Endometrial microvascular endothelial cells (primary cell): ENCODE results near the gene NAE1. TPM values are rescaled to one million over a fixed set of nuclear protein-coding genes. Genes with fewer than 3 reads are reported as not detected.
"Not testable (repeated sequence)": the region's sequence is repeated elsewhere in the genome, so short reads cannot be mapped to it uniquely, and the experiment has no call there.

Source experiments
- in situ Hi-C: cut with HindIII; loops from 2 replicates; pipeline ENCODE4 v1.10.0; 2017; ENCODE audit warnings: low sequenced_read_pairs, low pct_unique_long_range_greater_than_20kb; ENCODE audit errors: inconsistent ontology term
- total RNA-seq: library from RNA; depleted of rRNA; stranded (reverse); fragments of >200 nt; gene quantifications from one replicate; pipeline ENCODE4 v1.2.3, GENCODE V29; 2015; ENCODE audit errors: inconsistent ontology term

The NAE1 gene
- total RNA-seq, 1 donor from 2014 or later: 70.8 TPM

DNA sequence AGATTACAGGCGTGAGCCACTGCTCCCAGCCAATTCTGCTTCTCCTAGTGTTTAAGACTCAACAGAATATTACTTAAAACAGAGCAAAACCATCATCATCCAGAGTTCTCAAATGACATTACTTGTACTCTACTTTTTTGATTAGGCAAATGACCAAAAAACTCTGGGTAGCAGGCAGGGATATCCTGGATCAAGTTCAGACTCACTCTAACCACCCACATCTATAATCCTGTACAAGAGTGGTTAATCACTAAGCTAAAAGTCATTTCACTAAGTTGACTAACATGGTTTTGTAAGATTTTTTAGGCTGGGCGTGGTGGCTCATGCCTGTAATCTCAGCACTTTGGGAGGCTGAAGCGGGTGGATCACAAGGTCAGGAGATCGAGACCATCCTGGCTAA, 6.8 kb downstream of the NAE1 start:
- in situ Hi-C loops: no loop called here

DNA sequence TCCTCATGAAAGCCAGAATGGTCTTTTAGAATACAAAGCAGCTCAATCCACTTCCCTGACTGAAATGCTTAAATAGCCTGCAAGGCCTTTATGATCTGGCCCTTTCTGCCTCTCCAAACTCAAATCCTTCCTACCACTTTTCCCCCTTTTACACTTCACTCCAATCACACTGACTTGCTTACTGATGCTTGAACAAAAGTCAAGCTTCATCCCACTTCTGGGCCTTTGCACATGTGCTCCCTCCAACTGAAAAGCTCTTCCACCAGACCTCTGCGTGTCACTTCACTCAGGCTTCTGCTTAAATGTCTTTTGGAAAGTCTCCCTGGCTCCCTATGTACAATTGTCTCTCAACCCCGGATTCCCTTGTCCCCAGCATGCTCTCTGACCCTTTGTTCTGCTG, 16.0 kb downstream of the NAE1 start:
- in situ Hi-C loops: no loop called here

DNA sequence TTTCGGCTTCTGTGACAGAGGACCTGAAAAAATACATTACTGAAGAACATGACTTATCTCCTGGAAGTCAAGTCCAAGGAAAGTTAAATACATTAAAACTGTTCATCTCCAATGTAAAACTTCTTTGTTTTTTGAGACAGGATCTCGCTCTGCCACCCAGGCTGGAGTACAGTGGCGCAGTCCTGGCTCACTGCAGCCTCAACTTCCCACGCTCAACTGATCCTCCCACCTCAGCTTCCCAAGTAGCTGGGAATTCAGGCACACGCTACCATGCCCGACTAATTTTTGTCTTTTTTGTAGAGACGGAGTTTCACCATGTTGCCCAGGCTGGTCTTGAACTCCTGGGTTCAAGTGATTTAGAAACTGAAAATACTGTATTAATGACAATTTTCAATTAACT, 19.7 kb downstream of the NAE1 start:
- in situ Hi-C loops: no loop called here

DNA sequence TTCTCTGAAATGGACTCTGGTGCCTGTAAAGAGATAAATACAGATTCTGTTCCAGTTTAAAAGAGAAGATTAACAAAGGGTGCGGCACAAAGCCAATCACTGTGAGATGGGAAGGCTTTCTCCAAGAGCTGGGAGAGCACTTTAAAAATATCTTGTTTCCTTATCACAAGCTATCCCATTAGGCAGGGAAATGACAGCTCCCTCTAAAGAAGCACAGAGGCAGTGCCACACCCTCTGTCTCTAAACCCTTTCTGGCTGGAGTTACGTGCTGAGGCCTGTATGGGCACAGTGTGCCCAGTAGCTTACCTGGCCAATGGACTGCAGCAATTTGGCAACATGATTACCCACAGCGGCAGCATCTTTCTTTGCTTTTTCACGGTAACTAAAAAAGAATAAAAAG, 20.4 kb downstream of the NAE1 start:
- in situ Hi-C loops: no loop called here

DNA sequence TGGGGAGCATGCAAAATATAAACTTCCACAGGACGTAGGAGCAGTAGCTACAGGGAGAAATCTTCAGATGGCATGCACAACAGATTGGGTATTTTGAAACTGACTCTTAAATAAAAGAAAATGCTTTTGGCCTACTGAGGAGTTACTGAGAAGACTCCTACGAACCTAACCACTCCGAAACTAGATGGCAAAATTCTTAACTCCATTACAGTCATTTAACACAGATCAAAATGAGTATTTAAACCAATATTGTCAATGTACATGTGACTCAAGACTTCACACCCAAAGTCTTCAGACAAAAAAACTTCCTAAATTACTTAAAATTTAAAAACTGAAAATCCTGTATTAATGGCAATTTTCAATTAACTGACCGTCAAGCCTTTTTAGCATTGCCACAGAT, 21.0 kb downstream of the NAE1 start:
- in situ Hi-C loops: no loop called here

DNA sequence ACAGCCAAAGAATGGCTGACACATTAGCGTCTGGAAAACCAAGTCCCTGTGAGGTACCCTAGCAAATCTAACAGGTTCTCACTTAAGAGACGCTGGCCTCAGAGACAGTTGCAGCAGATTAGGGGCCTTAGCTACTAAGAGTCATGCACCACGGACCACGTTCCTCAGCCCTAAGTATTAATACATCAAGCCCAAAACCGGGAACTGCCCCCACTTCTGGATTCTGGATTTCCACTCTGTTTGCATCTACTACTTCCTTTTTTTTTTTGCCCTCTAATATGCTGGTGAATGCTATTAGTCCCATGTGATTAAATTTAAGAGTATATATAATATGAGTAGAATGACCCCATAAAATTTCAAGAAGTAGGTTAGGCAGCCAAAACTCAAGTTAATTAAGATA, 28.6 kb downstream of the NAE1 start:
- in situ Hi-C loops: no loop called here

DNA sequence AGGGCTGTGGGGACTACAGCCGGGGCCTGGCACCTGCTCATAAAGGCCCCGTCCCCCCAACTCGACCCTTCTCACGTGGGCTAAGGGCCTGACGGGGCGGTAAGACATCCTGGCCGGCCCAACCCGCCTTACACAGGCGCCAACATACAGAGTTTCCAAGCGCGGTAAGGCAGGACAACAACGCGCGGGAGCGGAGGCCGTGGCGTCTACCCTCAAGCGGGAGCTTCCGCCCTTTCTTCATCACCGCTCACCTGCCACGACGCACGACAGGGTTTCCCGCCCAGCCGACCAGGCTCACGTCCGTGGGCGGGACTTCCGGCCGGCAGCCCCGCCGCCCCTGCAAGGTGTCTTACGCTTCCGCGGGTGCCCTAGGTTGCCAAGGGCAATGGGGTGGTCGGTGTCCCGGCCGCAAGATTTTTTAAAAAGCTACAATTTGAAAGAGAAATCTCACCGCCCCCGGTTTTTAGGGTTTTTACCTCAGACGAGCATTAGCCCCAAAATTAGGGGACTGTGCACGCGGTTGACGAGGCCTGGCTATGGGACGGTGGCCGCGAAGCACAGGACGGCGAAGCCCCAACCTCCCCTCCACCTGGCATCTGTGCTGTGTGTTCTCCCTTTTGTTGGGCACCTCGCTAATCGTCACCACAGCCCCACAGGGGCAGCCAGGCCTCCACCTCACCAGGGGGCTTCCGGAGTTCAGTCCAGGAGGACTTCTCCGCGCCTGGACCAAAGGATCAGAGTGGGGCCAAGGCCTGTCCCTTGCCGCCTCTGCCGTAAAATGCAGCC, 29.3 kb downstream of the NAE1 start, which contains the start of gene TERB1:
Gene TERB1, minus strand, starts transcription at position 265 of the 786 bp plus-strand sequence. CDS start 4,786 bp downstream, outside the sequence.
- in situ Hi-C loops: no loop called here

DNA sequence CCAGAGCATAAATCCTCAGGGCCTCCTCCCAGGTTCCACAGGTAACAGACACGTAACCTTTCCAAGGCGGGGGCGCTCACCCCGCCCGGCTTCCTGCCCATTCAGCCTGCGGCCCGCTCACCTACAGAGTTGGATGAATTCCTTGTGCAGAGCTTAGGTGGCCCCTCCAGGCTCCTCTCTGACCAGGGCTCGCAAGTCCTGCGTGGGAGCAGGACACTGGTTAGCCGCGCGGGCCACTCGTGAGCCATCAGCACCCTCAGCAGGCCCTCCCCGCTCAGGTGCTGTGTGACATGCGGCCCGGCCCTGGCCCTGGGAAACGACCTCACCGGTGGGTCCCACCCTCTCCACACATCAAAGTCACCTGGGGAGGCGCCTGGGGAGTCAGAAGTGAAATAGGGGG, 29.9 kb downstream of the NAE1 start:
- in situ Hi-C loops: no loop called here

DNA sequence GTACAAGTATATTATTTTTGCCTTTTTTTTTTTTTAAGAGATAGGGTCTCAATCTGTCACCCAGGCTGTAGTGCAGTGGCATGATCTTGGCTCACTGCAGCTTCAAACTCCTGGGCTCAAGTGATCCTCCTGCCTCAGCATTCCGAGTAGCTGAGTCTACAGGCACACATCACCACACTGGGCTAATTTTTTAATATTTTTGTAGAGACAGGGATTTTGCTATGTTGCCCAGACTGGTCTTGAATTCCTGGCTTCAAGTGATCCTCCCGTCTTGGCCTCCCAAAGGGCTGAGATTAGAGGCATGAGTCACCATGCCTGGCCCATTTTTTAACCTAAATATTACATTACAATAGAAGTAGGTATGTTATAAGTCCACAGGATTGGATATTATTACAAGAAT, 32.6 kb downstream of the NAE1 start:
- in situ Hi-C loops: no loop called here

DNA sequence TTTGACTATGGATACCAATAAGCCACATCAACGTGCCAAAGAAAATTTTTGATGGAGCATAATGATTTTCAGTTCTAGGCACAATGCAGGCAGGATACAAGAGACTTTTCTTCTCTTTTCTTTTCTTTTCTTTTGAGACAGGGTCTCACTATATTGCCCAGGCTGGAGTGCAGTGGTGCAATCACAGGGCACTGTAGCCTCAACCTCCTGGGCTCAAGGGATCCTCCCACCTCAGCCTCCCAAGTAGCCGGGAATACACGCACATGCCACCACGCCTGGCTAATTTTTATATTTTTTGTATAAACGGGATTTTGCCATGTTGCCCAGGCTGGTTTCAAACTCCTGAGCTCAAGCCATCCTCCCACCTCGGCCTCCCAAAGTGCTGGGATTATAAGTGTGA, 36.8 kb downstream of the NAE1 start:
- in situ Hi-C loops: not testable (repeated sequence)

DNA sequence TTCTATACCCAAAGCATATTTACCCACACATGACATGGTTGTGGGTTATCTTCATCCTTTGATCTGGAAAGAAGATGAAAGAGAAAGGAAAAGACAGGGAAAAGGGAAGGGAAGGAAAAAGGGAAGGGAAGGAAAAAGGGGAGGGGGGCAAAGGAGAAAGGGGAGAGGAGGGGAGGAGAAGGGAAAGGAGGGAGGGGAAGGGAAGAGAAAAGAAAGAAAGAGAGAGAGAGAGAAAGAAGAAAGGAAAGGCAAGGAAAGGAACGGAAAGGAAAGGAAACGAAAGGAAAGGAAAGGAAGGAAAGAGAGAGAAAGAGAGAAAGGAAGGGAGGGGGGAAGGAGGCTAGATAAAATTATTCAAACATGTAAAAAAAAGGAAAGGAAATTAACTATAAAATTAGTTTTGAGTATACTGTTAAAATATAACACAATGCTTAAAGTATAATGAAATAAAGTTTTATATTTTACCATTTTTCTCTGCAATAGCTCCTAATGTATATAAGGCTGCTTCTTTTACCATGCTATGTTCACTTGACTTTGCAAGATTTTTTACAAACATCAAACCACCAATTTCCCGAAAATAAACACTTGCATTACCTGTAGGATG, 40.5 kb downstream of the NAE1 start:
- in situ Hi-C loops: no loop called here

DNA sequence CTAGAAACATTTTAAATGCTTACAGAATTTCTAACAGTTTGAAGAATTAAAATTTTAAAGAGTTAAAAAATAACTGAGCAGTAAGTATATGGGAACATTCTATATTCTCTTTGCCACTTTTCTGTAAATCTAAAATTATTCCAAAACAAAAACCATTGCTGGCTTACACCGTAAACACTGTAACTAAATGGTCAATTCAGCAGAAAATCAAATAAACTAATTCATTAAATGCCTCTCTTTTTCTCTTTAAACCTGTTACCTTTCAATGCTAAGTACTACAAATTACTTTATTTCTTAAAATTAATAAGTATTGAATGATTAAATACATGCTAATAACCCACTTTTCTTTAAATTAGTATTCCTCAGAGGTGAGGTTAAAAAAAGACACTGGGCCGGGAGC, 43.3 kb downstream of the NAE1 start:
- in situ Hi-C loops: no loop called here

DNA sequence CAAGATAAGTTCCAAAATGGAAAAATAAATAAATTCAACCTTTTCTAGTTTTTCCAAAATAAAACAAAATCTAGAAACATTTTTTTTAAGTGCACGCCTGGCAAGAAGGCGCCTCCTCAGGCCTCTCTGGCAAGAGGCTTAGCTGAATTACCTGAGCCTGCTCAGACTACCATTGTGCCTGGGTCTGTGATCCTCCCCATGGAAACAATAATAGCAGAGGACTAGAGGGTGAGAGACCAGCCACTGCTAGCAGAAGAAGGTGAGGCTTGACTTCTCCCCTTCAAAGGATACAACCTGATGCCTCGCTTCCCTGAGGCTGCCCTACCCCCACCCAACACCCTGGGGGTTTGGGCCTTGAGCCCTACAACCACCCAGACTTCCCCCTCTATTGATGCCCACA, 44.2 kb downstream of the NAE1 start:
- in situ Hi-C loops: no loop called here

DNA sequence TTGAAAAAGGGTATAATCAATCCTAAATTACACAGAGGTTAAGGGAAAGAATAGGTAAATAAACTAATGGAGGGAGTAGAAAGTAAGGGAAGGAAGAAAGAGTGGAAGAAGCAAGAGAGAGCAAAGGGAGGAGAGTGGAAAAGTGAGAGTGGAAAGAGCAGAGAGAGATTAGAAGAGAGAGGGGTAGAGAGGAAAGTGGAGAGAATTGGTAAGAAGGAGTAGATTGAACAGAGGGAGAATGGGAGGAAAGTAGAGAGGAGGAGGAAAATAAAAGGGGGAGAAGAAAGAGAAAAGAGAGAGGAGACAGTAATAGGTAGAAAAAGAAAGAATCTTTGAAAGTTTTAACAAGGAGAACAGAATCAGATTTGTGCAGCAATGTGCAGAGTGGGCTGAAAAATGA, 54.3 kb downstream of the NAE1 start:
- in situ Hi-C loops: no loop called here

DNA sequence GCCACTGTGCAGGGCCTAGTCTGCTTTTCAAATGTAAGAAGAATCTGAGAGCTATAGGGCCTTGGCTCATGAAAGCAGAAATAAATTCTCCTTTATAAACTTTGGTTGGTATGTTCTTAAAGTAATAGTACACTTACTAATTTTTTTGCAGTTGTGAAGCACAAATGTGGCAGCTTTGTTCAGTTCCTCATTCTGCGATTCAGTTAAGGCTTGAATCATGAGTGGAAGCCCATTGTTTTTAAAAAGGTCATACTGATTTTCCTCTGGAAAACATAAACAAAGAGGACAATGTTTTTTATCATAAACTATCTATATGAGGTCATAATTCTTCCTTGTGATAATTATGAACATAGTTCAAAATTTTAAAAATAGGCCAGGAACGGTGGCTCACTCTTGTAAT, 55.8 kb downstream of the NAE1 start:
- in situ Hi-C loops: no loop called here

DNA sequence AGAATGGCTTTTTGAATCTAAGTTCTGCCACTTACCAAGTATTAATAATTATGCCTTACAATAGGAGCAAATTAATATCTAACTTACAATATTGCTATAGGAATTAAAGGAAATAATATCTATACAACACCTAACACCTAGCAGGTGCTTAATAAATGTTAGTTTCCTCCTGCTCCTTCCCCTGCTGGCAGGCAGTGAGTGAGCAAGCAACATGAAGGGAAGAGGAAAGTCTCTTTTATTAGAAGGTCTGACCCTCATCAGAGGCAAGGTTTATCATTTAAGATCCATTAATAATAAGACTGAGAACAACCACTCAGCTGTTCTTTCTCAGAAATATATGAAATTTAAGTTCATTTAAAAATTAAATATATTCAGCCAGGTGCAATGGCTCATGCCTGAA, 72.7 kb downstream of the NAE1 start:
- in situ Hi-C loops: no loop called here

DNA sequence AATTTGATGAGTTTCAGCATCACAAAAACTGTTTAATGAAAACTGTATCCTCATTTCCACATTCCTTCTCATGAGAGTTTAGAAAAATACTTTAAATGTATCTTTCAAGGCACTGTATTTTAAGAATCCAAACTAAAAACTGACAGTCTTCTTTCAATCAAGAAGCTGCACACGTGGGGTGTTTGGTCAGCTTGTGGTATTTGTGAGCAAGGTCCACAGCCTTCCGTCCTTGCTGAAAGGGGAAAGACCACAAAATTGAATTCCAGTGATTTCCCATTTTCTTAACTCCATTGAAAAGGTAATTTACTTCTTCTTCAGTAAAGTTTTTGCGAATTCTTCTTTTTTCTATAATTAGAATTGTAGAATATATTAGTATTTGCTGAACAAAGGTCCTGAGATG, 76.0 kb downstream of the NAE1 start:
- in situ Hi-C loops: no loop called here

DNA sequence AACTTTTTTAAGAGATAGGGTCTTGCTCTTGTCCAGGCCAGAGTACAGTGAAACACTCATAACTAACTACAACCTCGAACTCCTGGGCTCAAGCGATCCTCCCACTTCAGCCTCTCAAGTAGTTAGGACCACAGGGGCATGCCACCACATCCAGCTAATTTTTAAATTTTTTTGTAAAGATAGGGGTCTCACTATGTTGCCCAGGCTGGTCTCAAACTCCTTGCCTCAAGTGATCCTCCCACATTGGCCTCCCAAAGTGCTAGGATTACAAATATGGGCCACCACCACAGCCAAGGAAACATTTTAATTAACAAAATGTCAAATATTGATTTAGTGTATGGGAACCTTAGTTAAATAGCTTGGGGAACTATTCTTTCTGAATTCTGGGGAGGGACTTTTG, 76.6 kb downstream of the NAE1 start:
- in situ Hi-C loops: no loop called here

DNA sequence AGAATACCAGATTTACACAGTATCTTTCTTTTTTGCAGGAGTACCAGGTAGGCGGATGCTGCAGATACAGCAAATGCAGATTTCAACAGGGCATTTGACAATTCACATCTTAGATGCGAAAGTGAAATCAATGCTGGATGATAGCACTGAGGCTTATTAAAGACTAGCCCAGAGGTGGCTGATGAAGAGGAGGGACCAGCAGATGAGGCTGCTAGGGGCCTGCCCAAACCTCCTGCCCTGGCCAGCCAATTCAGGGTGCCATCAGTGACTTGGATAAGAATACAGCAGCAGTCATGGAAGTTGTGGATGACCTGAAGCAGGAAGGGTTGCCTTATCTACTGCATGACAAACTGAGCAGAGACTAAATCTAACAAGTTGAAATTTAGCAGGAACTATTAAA, 77.8 kb downstream of the NAE1 start:
- in situ Hi-C loops: no loop called here
